WERI-Rb-1 (cell line): ENCODE results near the gene RUNDC3A.

Experiments
- DNase-seq: peaks from one replicate; pipeline ENCODE4 v3.0.0-alpha.2; 2020
- H3K27ac ChIP-seq: fragments of 250-450 bp; sonication (Bioruptor Pico); 2 replicates; pipeline ENCODE4 v1.5.1; 2020; ENCODE audit warnings: mild to moderate bottlenecking, moderate library complexity
- H3K27me3 ChIP-seq: fragments of 250-450 bp; sonication (Bioruptor Pico); 2 replicates; pipeline ENCODE4 v1.5.1; 2021; ENCODE audit warnings: mild to moderate bottlenecking, low read depth, moderate library complexity; ENCODE audit not compliant: insufficient read depth, severe bottlenecking
- H3K36me3 ChIP-seq: fragments of 250-450 bp; sonication (Bioruptor Pico); 2 replicates; pipeline ENCODE4 v1.5.1; 2020; ENCODE audit warnings: mild to moderate bottlenecking, moderate library complexity
- H3K4me3 ChIP-seq: 2 replicates; pipeline ENCODE4 v1.5.1; 2011; ENCODE audit warnings: low read depth, mild to moderate bottlenecking, control low read depth, low read length
- H3K9me3 ChIP-seq: fragments of 250-450 bp; sonication (Bioruptor Pico); 2 replicates; pipeline ENCODE4 v1.5.1; 2021; ENCODE audit warnings: mild to moderate bottlenecking, moderate library complexity; ENCODE audit not compliant: severe bottlenecking
- TF ChIP-seq, protein P1 (sequence below): IDR thresholded peaks from 2 replicates; pipeline ENCODE4 v1.5.1; 2011; ENCODE audit warnings: low read depth, mild to moderate bottlenecking, control low read depth, inconsistent platforms, low read length

The RUNDC3A gene

DNA sequence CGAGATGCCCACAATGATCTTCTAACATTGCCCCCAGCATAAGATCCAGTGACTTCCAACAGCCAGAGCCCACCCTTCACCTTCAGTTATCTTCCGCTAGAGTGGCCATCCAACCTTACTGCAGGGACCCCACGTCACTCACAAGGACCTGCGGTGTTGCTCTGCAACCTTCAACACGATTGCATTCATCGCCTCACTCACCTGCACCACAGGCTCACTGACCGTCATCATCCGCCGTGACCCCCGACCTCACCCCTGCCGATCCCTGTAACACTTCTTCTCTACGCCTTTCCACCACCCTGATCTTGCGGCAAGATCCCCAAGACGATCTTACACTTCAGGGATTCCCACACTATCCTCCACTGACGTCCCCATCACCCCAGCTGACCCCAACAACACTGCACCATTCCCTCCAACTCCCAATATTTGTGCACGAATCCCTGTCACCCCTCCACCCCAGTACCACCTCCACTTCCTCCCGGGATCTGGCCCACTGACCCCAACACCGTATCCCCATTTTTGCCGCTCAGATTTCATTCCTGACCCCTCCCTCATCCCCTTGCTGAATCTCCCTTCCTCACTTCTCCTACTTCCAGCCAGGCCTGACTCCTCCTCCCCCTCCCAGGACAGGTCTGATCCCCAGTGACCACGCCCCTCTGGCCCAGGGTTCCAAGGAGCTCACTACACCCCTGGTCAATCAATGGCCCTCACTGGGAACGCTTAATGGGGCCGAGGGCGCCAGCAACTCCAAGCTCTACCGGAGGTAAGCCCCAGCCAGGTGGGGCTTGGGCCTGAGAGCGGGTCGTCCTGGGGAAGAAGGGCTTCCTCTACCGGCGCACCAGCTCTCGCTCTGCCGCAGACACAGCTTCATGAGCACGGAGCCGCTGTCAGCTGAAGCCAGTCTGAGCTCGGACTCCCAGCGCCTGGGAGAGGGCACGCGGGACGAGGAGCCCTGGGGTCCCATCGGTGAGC lies 7.6 kb downstream of the RUNDC3A start:
- Histone ChIP-seq H3K27ac (peak overlapping the region; percentile 27), H3K9me3 (peaks cover 2% of the 10 kb centered on the region), H3K4me3 (no peak overlapping the region), H3K27me3 (no peaks in the 10 kb centered on the region), H3K36me3 (peaks cover 76% of the 10 kb centered on the region)
- TF ChIP-seq, protein P1, sequence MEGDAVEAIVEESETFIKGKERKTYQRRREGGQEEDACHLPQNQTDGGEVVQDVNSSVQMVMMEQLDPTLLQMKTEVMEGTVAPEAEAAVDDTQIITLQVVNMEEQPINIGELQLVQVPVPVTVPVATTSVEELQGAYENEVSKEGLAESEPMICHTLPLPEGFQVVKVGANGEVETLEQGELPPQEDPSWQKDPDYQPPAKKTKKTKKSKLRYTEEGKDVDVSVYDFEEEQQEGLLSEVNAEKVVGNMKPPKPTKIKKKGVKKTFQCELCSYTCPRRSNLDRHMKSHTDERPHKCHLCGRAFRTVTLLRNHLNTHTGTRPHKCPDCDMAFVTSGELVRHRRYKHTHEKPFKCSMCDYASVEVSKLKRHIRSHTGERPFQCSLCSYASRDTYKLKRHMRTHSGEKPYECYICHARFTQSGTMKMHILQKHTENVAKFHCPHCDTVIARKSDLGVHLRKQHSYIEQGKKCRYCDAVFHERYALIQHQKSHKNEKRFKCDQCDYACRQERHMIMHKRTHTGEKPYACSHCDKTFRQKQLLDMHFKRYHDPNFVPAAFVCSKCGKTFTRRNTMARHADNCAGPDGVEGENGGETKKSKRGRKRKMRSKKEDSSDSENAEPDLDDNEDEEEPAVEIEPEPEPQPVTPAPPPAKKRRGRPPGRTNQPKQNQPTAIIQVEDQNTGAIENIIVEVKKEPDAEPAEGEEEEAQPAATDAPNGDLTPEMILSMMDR, result no peak
- DNase-seq, result peak; percentile 75

DNA sequence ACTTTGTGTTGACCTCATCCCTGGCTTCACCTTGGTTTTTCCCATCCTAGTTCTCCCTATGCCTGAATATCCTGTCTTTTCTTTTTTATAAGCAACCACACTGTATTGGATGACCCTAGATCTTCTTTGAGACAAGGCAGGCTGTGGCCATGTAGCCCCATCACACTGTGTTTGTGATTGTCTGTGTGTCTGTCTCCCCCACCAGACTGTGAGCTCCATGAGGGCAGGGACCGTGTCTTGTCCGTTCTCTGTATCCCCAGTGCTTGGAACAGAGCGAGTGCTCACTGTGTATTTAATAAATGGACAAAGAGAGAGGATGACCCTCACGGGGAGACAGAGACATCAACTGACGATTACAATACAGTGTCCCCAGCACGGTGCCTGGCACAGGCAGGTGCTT lies 9.1 kb downstream of the RUNDC3A start:
- TF ChIP-seq, protein P1, result no peak
- Histone ChIP-seq H3K9me3 (peaks cover 2% of the 10 kb centered on the region), H3K27ac (peak overlapping the region; percentile 50; the same call in 1 of the 2 replicates), H3K4me3 (no peak overlapping the region), H3K27me3 (no peaks in the 10 kb centered on the region), H3K36me3 (peaks cover 90% of the 10 kb centered on the region)
- no peak for DNase-seq

DNA sequence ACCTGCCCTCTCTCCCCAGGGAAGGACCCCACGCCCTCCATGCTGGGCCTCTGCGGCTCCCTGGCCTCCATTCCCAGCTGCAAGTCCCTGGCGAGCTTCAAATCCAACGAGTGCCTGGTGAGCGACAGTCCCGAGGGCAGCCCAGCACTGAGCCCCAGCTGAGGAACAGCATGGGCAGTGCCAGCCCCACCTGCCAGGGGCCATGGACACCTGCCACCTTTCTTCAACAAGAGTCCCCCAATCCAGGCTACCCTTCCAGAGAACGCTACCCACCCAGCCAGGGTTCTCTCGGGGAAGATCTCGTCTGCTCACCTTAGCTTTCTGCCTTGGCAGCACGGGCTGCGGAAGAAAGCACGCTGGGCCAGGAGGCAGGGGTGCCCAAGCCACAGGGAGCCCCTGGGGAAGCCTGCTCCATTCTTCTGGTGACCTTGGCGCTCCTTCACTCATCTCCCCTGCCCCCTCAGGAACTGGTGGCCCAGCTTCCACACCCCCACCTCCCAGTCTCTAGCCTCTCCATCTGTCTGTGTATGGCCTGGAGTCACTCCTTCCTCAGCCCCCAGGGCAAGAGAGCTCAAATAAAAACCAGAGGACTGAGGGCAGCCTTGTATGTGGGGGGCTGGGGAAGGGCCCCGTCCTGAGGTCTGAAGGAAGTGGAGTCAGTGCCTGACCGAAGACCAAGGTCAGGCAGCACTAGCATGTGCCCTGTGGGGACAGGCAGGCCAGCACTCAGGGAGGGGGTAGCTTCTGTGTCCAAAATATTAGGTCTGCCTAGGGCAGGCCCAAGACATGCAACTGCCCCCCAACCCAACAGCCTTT lies 9.9 kb downstream of the RUNDC3A start:
- TF ChIP-seq, protein P1, result no peak

GRCh38 chr17:44320066-44320465 lies 11.7 kb downstream of the RUNDC3A start:
- Histone ChIP-seq H3K27me3 (no peaks in the 10 kb centered on the region), H3K4me3 (no peak overlapping the region), H3K27ac (no peak overlapping the region; the same call in 1 of the 2 replicates), H3K9me3 (peaks cover 4% of the 10 kb centered on the region), H3K36me3 (peaks cover 76% of the 10 kb centered on the region)
- DNase-seq, result no peak
- TF ChIP-seq, protein P1, result no peak

More for the DNA sequence above, 9.9 kb downstream of the RUNDC3A start:
- Histone ChIP-seq H3K36me3 (peaks cover 89% of the 10 kb centered on the region), H3K27me3 (no peaks in the 10 kb centered on the region), H3K4me3 (no peak overlapping the region), H3K27ac (peak overlapping the region; percentile 50), H3K9me3 (peaks cover 2% of the 10 kb centered on the region)
- DNase-seq, result peak; percentile 55

DNA sequence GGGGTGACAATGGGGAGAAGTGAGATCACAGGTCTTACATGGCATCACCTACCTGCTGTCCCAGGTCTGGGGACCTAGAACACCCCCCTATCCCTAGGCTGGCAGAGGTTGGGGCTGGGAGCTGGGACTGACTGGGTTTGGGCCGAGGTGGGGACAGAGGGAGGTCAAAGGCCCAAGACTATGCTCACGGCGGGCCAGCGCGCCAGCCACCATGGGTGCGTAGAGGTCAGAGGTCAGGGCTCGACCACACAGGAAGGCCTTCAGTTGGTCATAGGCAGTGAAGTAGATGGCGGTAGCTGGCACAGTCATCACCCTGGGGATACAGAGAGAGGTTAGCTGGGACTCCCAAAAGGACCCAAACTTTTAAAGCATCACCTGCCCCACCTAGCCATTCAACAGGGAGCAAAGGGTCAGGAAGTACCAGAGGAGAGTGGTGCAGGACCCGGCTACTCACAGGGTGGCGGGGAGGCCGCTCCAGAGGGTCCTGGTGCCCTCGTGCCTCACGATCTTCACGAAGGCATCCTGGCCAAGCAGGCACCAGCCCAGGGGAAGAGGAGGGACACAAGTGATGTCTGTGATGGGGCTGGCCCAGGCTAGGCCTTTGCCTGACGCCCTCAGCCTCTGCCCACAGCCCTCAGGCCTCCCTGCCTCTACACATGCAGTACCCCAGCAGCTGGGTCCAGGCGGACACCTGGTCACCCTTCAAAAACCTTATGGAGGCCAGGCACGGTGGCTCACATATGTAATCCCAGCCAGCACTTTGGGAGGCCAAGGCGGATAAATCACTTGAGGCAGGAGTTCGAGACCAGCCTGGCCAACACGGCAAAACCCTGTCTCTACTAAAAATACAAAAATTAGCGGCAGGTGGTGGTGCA lies 13.1 kb downstream of the RUNDC3A start:
- TF ChIP-seq, protein P1, result no peak

More for the DNA sequence above, 13.1 kb downstream of the RUNDC3A start:
- DNase-seq, result no peak
- Histone ChIP-seq H3K9me3 (peaks cover 8% of the 10 kb centered on the region), H3K36me3 (peaks cover 66% of the 10 kb centered on the region), H3K27ac (no peak overlapping the region), H3K27me3 (no peaks in the 10 kb centered on the region), H3K4me3 (no peak overlapping the region)
